Measurements from ENCODE around the gene ACVR1. TPM values are rescaled to one million over a fixed set of nuclear protein-coding genes. Genes with fewer than 3 reads are reported as not detected.

ACVR1 gene
- total and polyA plus RNA-seq, 8 donors = 27.3 to 37.7 (median 31.8) TPM

DNA sequence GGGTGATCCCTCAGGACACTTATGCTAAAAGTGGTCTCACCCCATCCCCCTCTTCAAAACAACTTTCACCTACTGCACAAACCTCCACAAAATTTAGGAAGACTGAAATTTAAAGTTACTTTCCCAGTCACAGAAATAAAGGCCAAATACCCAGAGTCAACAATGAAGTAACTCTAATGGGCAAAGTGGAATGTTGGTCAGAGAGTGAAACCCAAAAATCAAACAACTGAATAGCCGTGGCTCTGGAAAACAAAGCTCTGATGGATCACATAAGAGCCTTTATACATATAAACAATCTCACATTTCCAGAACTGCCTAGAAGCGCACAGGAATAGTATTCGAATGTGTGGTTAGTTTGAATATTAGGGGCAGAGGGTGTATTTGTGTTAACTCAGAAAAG lies 4.7 kb downstream of the ACVR1 start:
- no peak overlapping the region for H3K4me3 ChIP-seq
- H3K27ac ChIP-seq = no peak overlapping the region
- peaks cover 0 to 12% of the 10 kb centered on the region in 2 donors for H3K27me3 ChIP-seq
- H3K9me3 ChIP-seq = no peaks in the 10 kb centered on the region
- H3K4me1 ChIP-seq = peaks cover 12 to 34% of the 10 kb centered on the region in 2 donors
- DNase-seq (no peak), ATAC-seq (no peak)
- TF ChIP-seq, protein P1, sequence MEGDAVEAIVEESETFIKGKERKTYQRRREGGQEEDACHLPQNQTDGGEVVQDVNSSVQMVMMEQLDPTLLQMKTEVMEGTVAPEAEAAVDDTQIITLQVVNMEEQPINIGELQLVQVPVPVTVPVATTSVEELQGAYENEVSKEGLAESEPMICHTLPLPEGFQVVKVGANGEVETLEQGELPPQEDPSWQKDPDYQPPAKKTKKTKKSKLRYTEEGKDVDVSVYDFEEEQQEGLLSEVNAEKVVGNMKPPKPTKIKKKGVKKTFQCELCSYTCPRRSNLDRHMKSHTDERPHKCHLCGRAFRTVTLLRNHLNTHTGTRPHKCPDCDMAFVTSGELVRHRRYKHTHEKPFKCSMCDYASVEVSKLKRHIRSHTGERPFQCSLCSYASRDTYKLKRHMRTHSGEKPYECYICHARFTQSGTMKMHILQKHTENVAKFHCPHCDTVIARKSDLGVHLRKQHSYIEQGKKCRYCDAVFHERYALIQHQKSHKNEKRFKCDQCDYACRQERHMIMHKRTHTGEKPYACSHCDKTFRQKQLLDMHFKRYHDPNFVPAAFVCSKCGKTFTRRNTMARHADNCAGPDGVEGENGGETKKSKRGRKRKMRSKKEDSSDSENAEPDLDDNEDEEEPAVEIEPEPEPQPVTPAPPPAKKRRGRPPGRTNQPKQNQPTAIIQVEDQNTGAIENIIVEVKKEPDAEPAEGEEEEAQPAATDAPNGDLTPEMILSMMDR (IDR thresholded peaks at IDR 0.05) = no peak
- H3K36me3 ChIP-seq = no peaks in the 10 kb centered on the region
- intact Hi-C loops (cut with DNase I) = loop anchor here in 1 of 2 donors (10.0 kb wide), 1 partner anchor 87 kb away; no protein-coding TSS in a partner anchor

DNA sequence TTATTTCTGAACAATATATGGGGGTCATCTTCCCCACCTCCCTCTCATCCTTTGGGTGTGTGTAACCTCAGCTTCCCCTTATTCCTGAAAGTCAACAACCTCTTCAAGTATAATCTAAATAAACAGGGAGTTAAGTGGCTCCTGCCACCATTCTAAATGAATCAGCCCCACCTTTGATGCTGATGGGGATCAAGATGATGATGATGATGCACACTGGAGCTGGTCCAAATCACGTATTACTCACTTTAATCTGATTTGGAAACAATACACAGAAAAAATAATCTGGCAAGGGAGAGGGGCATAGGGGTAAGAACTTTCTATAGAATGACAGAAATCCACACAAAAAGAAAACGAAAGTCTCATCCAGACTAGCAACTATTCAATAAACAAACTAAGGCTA lies 7.1 kb downstream of the ACVR1 start:
- Histone ChIP-seq H3K4me1 (peaks cover 10 to 30% of the 10 kb centered on the region in 2 donors), H3K36me3 (no peaks in the 10 kb centered on the region), H3K27me3 (no peaks in the 10 kb centered on the region), H3K4me3 (no peak overlapping the region), H3K27ac (no peak overlapping the region), H3K9me3 (no peaks in the 10 kb centered on the region)
- DNase-seq (no peak), ATAC-seq (no peak)
- intact Hi-C loops (cut with DNase I) = no loop called here
- TF ChIP-seq, protein P1 (IDR thresholded peaks at IDR 0.05) = no peak

DNA sequence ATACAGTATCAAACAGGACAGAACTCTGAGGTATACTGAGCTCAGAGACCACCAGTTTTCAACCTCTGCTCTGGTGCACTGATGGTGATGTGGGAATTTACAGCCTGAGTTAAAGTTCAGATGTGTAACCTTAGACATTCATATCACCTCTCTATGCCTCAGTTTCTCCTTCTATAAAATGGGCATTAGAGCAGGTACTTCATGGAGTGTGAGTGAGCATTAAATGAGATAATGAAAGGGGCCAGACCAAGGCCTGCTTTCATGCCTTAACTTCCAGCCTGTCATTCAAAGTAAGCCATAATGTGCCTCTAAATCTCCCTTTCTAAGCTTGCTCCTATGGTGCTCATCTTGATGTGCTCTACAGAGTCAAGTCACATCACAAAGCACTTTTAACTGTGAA lies 8.4 kb downstream of the ACVR1 start:
- H3K36me3 ChIP-seq = no peaks in the 10 kb centered on the region
- TF ChIP-seq, protein P1 (IDR thresholded peaks at IDR 0.05) = no peak
- no peak overlapping the region for H3K4me3 ChIP-seq
- no peak overlapping the region for H3K27ac ChIP-seq
- no peak for ATAC-seq
- no peak for DNase-seq
- intact Hi-C loops (cut with DNase I) = no loop called here
- no peaks in the 10 kb centered on the region for H3K27me3 ChIP-seq
- H3K4me1 ChIP-seq = peaks cover 5 to 23% of the 10 kb centered on the region in 2 donors
- H3K9me3 ChIP-seq = no peaks in the 10 kb centered on the region

DNA sequence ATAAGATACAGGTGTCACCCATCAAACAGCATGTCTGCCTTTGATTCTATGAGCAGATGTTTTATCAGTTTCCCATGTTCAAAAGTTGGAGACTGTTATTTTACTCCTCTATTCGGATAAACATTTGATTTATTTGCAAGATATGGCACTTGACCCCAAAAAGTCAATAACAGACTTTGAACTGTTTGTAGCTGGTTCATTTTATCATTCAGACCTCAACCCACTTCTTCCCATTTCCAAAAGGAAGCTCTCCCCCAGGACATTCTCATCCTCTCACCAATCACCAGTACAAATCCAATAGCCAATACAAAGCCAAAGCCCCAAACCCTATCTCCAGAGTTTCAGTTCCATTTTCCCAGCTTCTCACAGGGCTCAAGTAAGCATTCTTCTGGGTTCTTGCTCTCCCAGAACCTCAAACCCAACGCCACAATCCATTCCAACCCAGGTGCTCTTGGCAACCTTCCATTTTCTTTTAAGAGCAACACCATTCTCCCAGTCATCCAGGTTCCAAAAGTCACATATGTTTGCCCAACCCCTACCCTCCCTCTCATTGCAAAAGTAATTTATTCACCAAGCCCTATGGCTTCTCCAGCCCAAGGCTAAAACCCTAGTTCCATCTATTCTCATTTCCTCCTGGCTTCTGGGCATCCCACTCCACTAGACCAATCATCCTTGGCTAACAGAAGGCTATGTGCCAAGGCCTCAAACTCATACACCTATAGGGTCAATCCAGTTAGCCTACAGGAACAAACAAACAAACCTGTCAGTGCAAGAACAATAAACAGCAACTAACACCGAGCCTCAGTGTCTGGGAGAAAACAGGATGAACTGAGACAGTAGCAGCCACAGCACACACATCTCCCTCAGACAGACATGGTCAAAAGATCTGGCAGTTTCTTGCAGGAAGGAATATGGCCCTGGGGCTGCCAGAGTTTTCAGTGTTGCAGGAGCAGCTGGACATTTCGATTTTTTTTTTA lies 9.2 kb downstream of the ACVR1 start:
- Histone ChIP-seq H3K27me3 (no peaks in the 10 kb centered on the region), H3K4me1 (peaks cover 5 to 21% of the 10 kb centered on the region in 2 donors), H3K36me3 (no peaks in the 10 kb centered on the region), H3K4me3 (no peak overlapping the region), H3K27ac (no peak overlapping the region), H3K9me3 (no peaks in the 10 kb centered on the region)
- ATAC-seq (no peak), DNase-seq (no peak)
- TF ChIP-seq, protein P1 (IDR thresholded peaks at IDR 0.05) = no peak
- intact Hi-C loops (cut with DNase I) = no loop called here

DNA sequence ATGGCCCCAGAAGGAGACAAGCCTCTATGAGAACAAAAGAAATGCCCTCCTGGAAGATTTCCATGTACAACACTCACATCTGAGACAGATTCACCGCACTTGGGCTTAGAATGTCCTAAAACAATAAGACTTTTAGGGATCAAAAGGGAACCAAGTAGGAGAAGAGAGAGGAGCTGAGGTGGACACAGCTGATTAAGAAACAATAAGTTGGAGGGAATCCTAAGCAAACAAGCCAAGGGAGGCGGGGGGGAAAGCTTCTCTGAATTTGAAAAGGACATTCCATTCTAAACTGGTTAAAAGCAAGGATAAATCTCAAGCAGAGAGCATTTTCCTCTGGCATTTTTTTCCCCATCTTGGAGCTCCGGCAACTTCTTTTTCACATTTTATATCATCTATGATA lies 9.9 kb downstream of the ACVR1 start:
- Histone ChIP-seq H3K27me3 (no peaks in the 10 kb centered on the region), H3K4me1 (peaks cover 5 to 18% of the 10 kb centered on the region in 2 donors), H3K27ac (no peak overlapping the region), H3K36me3 (no peaks in the 10 kb centered on the region), H3K4me3 (no peak overlapping the region), H3K9me3 (no peaks in the 10 kb centered on the region)
- TF ChIP-seq, protein P1 (IDR thresholded peaks at IDR 0.05) = no peak
- DNase-seq (no peak), ATAC-seq (peak; percentile 39)
- intact Hi-C loops (cut with DNase I) = no loop called here
